Transverse colon (tissue), 4 donors: ENCODE data around the gene EFNA5. TPM values are rescaled to one million over a fixed set of nuclear protein-coding genes. Genes with fewer than 3 reads are reported as not detected.
A peak's percentile ranks its signal among the peaks of the same experiment; 100 is the strongest.

ENCODE experiments used
- DNase-seq: peaks from one replicate; pipeline ENCODE4 v3.0.0-alpha.2; 2019
- H3K27ac ChIP-seq, 4 donors: fragments of 200-600 bp; sonication (generic); 2 replicates each; pipeline ENCODE4 v1.5.1; 2016 to 2018; ENCODE audit warnings: inconsistent platforms in 4 of 4
- H3K27me3 ChIP-seq: fragments of 200-600 bp; sonication (generic); 2 replicates; pipeline ENCODE4 v1.5.1; 2017; ENCODE audit warnings: inconsistent platforms
- H3K36me3 ChIP-seq, 4 donors: fragments of 200-600 bp; sonication (generic); 2 replicates each; pipeline ENCODE4 v1.5.1; 2017 to 2019; ENCODE audit warnings: inconsistent platforms in 4 of 4
- H3K4me1 ChIP-seq, 4 donors: fragments of 200-600 bp; sonication (generic); 2 replicates each; pipeline ENCODE4 v1.5.1; 2017 to 2020; ENCODE audit warnings: inconsistent platforms in 4 of 4
- H3K4me3 ChIP-seq, 4 donors: fragments of 200-600 bp; sonication (generic); 1 replicate in 1 of 4; 2 replicates in 3 of 4; pipeline versions ENCODE4 v1.5.1 to v1.6.1; 2017 to 2019; ENCODE audit warnings: inconsistent platforms in 4 of 4
- H3K9me3 ChIP-seq, 2 donors: fragments of 200-600 bp; sonication (generic); 2 replicates each; pipeline ENCODE4 v1.5.1; 2017 to 2019; ENCODE audit warnings: inconsistent platforms in 2 of 2
- CTCF ChIP-seq, 5 experiments: fragments of 200-600 bp in 3 of 5; fragments of 450-650 bp in 2 of 5; sonication (generic) in 3 of 5; IDR thresholded peaks; 1 replicate in 2 of 5; 2 replicates in 3 of 5; pipeline ENCODE4 v1.5.1; 2016 to 2017; ENCODE audit warnings: antibody characterized with exemption in 5 of 5, inconsistent platforms in 3 of 5, mild to moderate bottlenecking in 2 of 5, moderate library complexity in 1 of 5
- EP300 ChIP-seq: sonication (generic); formaldehyde crosslinking; IDR thresholded peaks from one replicate; pipeline ENCODE4 v1.6.1; 2017; ENCODE audit warnings: antibody characterized with exemption, low read depth
- POLR2A ChIP-seq: fragments of 450-650 bp; IDR thresholded peaks from one replicate; pipeline ENCODE4 v1.6.1; 2016; ENCODE audit warnings: antibody characterized with exemption, mild to moderate bottlenecking, moderate library complexity
- POLR2AphosphoS5 ChIP-seq, 3 donors: sonication (generic); formaldehyde crosslinking; IDR thresholded peaks; one replicate each; pipeline ENCODE4 v1.6.1; 2016; ENCODE audit warnings: antibody characterized with exemption in 3 of 3
- WGBS, 2 donors: methylation state at CpG; one replicate each; pipeline ENCODE4 v1.1.5; 2018; ENCODE audit warnings: low coverage in 1 of 2; 5-methylcytosine and 5-hydroxymethylcytosine counted together
- in situ Hi-C, 4 donors: fragments of 200-750 bp; cut with MboI; loops; one replicate each; pipeline versions ENCODE4 v1.15.0 to v1.15.1; 2017; ENCODE audit warnings: low sequenced_read_pairs in 3 of 4, low pct_ligation_motif_present in 1 of 4, low pct_unique_long_range_greater_than_20kb in 1 of 4
- intact Hi-C: fragments of 100-400 bp; cut with DNase I; formaldehyde crosslinking; loops from one replicate; pipeline ENCODE4 v1.15.1; 2023; ENCODE audit warnings: low total_unique reads
- total RNA-seq, 4 donors: library from RNA; depleted of rRNA; stranded (reverse); fragments of >200 nt; gene quantifications; one replicate each; pipeline ENCODE4 v1.1.0, GENCODE V29; 2016

Gene EFNA5
- total RNA-seq, 4 donors from 2014 or later = 1.5 to 18.2 (median 12.1) TPM

GRCh38 chr5:107602896-107603295 is 67.8 kb downstream of the EFNA5 start:
- no peak overlapping the region for H3K4me3 ChIP-seq
- WGBS, 2 donors = 67 to 83% methylated on average over 4 to 5 of the region's 5 CpGs
- H3K27me3 ChIP-seq = no peaks in the 10 kb centered on the region
- in situ Hi-C loops = loop anchor here in 1 of 4 donors (25.0 kb wide), 1 partner anchor 641 kb away; no protein-coding TSS in a partner anchor
- intact Hi-C loops = no loop called here
- no peaks in the 10 kb centered on the region for H3K36me3 ChIP-seq
- TF ChIP-seq POLR2A (no peak), POLR2AphosphoS5 (IDR thresholded peaks at IDR 0.05) (no peak), CTCF (IDR thresholded peaks at IDR 0.05) (no peak), EP300 (no peak)
- H3K4me1 ChIP-seq = peaks cover 0 to 24% (median 17%) of the 10 kb centered on the region in 4 donors
- no peaks in the 10 kb centered on the region for H3K9me3 ChIP-seq
- DNase-seq = no peak
- no peak overlapping the region for H3K27ac ChIP-seq

- no peaks in the 10 kb centered on the region for H3K9me3 ChIP-seq
- H3K27me3 ChIP-seq = no peaks in the 10 kb centered on the region
- no peak overlapping the region for H3K4me3 ChIP-seq
- intact Hi-C loops (no loop called here), in situ Hi-C loops (loop anchor here in 1 of 4 donors (25.0 kb wide), 1 partner anchor 639 kb away; no protein-coding TSS in a partner anchor)
- TF ChIP-seq POLR2A (no peak), CTCF (IDR thresholded peaks at IDR 0.05) (no peak), POLR2AphosphoS5 (IDR thresholded peaks at IDR 0.05) (no peak), EP300 (no peak)
- no peaks in the 10 kb centered on the region for H3K36me3 ChIP-seq
- 70 to 77% methylated on average over 6 of the region's 6 CpGs for WGBS, 2 donors
- DNase-seq = no peak
- H3K4me1 ChIP-seq = peaks cover 0 to 16% (median 6%) of the 10 kb centered on the region in 4 donors
- H3K27ac ChIP-seq = no peak overlapping the region
These were observed 69.7 kb downstream of the EFNA5 start for GRCh38 chr5:107601076-107601475.

DNA sequence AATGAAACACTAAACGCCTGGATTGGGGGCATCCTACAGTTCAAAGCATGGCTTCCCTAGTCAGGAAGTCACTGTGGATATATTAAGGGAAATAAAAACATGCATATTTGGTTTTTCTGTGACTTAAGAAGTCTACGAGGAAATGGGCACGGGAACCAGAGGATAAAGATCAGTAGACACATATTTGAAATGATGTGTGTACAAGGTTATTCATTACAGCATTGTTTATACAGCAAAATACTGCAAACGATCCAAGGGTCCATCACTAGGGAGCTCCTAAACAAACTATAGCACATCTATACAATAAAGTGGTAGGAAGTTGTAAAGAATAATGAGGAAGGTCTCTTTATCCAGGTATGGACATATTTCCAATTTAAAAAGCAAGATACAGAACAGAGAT is 71.8 kb downstream of the EFNA5 start:
- in situ Hi-C loops = no loop called here

GRCh38 chr5:107597803-107598202 is 72.9 kb downstream of the EFNA5 start:
- DNase-seq = no peak
- intact Hi-C loops = no loop called here
- H3K27me3 ChIP-seq = no peaks in the 10 kb centered on the region
- no peak overlapping the region for H3K27ac ChIP-seq
- TF ChIP-seq POLR2AphosphoS5 (IDR thresholded peaks at IDR 0.05) (no peak), EP300 (no peak), POLR2A (no peak), CTCF (IDR thresholded peaks at IDR 0.05) (no peak)
- no peaks in the 10 kb centered on the region for H3K9me3 ChIP-seq
- in situ Hi-C loops = no loop called here
- peaks cover 0 to 29% (median 14%) of the 10 kb centered on the region in 4 donors for H3K4me1 ChIP-seq
- H3K36me3 ChIP-seq = no peaks in the 10 kb centered on the region
- WGBS, 2 donors = 91 to 94% methylated on average over 3 of the region's 3 CpGs
- H3K4me3 ChIP-seq = no peak overlapping the region

More for the DNA sequence above, 71.8 kb downstream of the EFNA5 start:
- no peak for DNase-seq
- WGBS, 2 donors = 40% methylated on average over 4 of the region's 4 CpGs
- Histone ChIP-seq H3K4me3 (no peak overlapping the region), H3K36me3 (no peaks in the 10 kb centered on the region), H3K9me3 (no peaks in the 10 kb centered on the region), H3K27me3 (no peaks in the 10 kb centered on the region), H3K27ac (peak overlapping the region in 1 of 4 donors; percentile 20), H3K4me1 (peaks cover 0 to 28% (median 14%) of the 10 kb centered on the region in 4 donors)
- intact Hi-C loops = no loop called here
- no peak for TF ChIP-seq CTCF (IDR thresholded peaks at IDR 0.05)
- no peak for TF ChIP-seq POLR2A
- TF ChIP-seq POLR2AphosphoS5 (IDR thresholded peaks at IDR 0.05) = no peak
- TF ChIP-seq EP300 = no peak
